Caco-2 (cell line): ENCODE measurements around the gene CSTF2T. TPM values are rescaled to one million over a fixed set of nuclear protein-coding genes. Genes with fewer than 3 reads are reported as not detected.

Experiments used
- BruUV-seq: library from RNA; stranded (reverse); fragments of 400-500 nt; replicated peaks from 2 replicates; lab custom pipeline; 2021; lab: Mats Ljungman, UMichigan
- CTCF ChIA-PET: fragments of 300-600 bp; sonication (Branson Sonifier 250); formaldehyde crosslinking; loops from one replicate; lab custom pipeline; 2022; ENCODE audit warnings: antibody characterized with exemption; lab: Charles Lee
- POLR2A ChIA-PET: fragments of 300-600 bp; sonication (Branson Sonifier 250); formaldehyde crosslinking; loops from one replicate; lab custom pipeline; 2022; ENCODE audit warnings: antibody characterized with exemption; lab: Charles Lee
- DNase-seq, 2 experiments: peaks; one replicate each; pipeline versions ENCODE4 v3.0.0 to v3.0.0-alpha.2; 2020 to 2022
- H3K27me3 ChIP-seq: replicated peaks from 2 replicates; pipeline ENCODE4 v1.6.0; 2011; ENCODE audit warnings: low read length; ENCODE audit not compliant: control insufficient read depth, insufficient read depth
- H3K36me3 ChIP-seq: 2 replicates; pipeline ENCODE4 v1.5.1; 2011; ENCODE audit warnings: low read length; ENCODE audit not compliant: control insufficient read depth, insufficient read depth
- H3K4me1 ChIP-seq: fragments of 250-450 bp; sonication (Bioruptor Pico); 2 replicates; pipeline ENCODE4 v1.5.1; 2020; ENCODE audit warnings: mild to moderate bottlenecking
- H3K4me3 ChIP-seq: 2 replicates; pipeline ENCODE4 v1.5.1; 2011; ENCODE audit warnings: low read depth, mild to moderate bottlenecking, control low read depth, low read length
- H3K9me3 ChIP-seq: fragments of 250-450 bp; sonication (Bioruptor Pico); 2 replicates; pipeline ENCODE4 v1.5.1; 2020; ENCODE audit warnings: mild to moderate bottlenecking, moderate library complexity
- H3K27ac Mint-ChIP-seq: one replicate; pipeline ENCODE4 v1.8.0; 2022; ENCODE audit warnings: mixed read lengths; ENCODE audit not compliant: unreplicated experiment
- H3K27me3 Mint-ChIP-seq: one replicate; pipeline ENCODE4 v1.8.0; 2022; ENCODE audit warnings: mixed read lengths; ENCODE audit not compliant: insufficient read depth, unreplicated experiment
- H3K36me3 Mint-ChIP-seq: one replicate; pipeline ENCODE4 v1.8.0; 2022; ENCODE audit warnings: mild to moderate bottlenecking, mixed read lengths; ENCODE audit not compliant: insufficient read depth, unreplicated experiment
- H3K4me1 Mint-ChIP-seq: one replicate; pipeline ENCODE4 v1.8.0; 2022; ENCODE audit warnings: low read depth, mixed read lengths; ENCODE audit not compliant: unreplicated experiment
- H3K4me3 Mint-ChIP-seq: one replicate; pipeline ENCODE4 v1.8.0; 2022; ENCODE audit warnings: mild to moderate bottlenecking, moderate library complexity, mixed read lengths; ENCODE audit not compliant: unreplicated experiment
- H3K9me3 Mint-ChIP-seq: one replicate; pipeline ENCODE4 v1.8.0; 2022; ENCODE audit warnings: mixed read lengths; ENCODE audit not compliant: unreplicated experiment
- CTCF ChIP-seq, 2 experiments: fragments of 200-600 bp in 1 of 2; IDR thresholded peaks; 1 replicate in 1 of 2; 2 replicates in 1 of 2; pipeline versions ENCODE4 v1.5.1 to v1.8.0; 2011 to 2022; ENCODE audit warnings: antibody characterized with exemption in 1 of 2, control low read depth in 1 of 2, inconsistent platforms in 1 of 2, low read depth in 1 of 2, low read length in 1 of 2, mild to moderate bottlenecking in 1 of 2, moderate library complexity in 1 of 2; ENCODE audit not compliant: insufficient read depth in 1 of 2, severe bottlenecking in 1 of 2, unreplicated experiment in 1 of 2
- intact Hi-C: fragments of 100-400 bp; cut with micrococcal nuclease; formaldehyde crosslinking; loops from one replicate; pipeline ENCODE4 v1.10.0; 2022; ENCODE audit not compliant: unreplicated experiment
- total RNA-seq: library from RNA; stranded (reverse); gene quantifications from 2 replicates; pipeline ENCODE4 v1.2.3, GENCODE V29; 2022

Gene CSTF2T
- total RNA-seq, 1 experiment from 2014 or later = 51.2 TPM

GRCh38 chr10:51745397-51745796, 46.0 kb upstream of the CSTF2T start:
- no TSS peak for BruUV-seq
- ChIA-PET CTCF (no interaction called here), POLR2A (no interaction called here)
- H3K27ac Mint-ChIP-seq = no peak overlapping the region
- DNase-seq = no peak
- H3K4me1 Mint-ChIP-seq = no peaks in the 10 kb centered on the region
- no peaks in the 10 kb centered on the region for H3K9me3 ChIP-seq
- H3K27me3 Mint-ChIP-seq = no peaks in the 10 kb centered on the region
- H3K4me3 ChIP-seq = no peak overlapping the region
- no peak for TF ChIP-seq CTCF (IDR thresholded peaks at IDR 0.05; ENCODE audit: insufficient read depth in 1 of 2, low read depth in 1 of 2, low read length in 1 of 2, severe bottlenecking in 1 of 2, unreplicated experiment in 1 of 2)
- intact Hi-C loops = no loop called here
- H3K27me3 ChIP-seq = no peaks in the 10 kb centered on the region
- H3K36me3 ChIP-seq = no peaks in the 10 kb centered on the region
- no peaks in the 10 kb centered on the region for H3K4me1 ChIP-seq
- H3K36me3 Mint-ChIP-seq = no peaks in the 10 kb centered on the region
- no peak overlapping the region for H3K4me3 Mint-ChIP-seq
- no peaks in the 10 kb centered on the region for H3K9me3 Mint-ChIP-seq

- no TSS peak for BruUV-seq
- no peak for TF ChIP-seq CTCF (IDR thresholded peaks at IDR 0.05; ENCODE audit: insufficient read depth in 1 of 2, low read depth in 1 of 2, low read length in 1 of 2, severe bottlenecking in 1 of 2, unreplicated experiment in 1 of 2)
- H3K27me3 Mint-ChIP-seq = no peaks in the 10 kb centered on the region
- no peak overlapping the region for H3K27ac Mint-ChIP-seq
- no peaks in the 10 kb centered on the region for H3K4me1 ChIP-seq
- H3K4me1 Mint-ChIP-seq = no peaks in the 10 kb centered on the region
- ChIA-PET CTCF (no interaction called here), POLR2A (no interaction called here)
- H3K36me3 ChIP-seq = no peaks in the 10 kb centered on the region
- intact Hi-C loops = no loop called here
- H3K4me3 Mint-ChIP-seq = no peak overlapping the region
- H3K9me3 ChIP-seq = no peaks in the 10 kb centered on the region
- no peaks in the 10 kb centered on the region for H3K9me3 Mint-ChIP-seq
- no peak for DNase-seq
- no peak overlapping the region for H3K4me3 ChIP-seq
- no peaks in the 10 kb centered on the region for H3K36me3 Mint-ChIP-seq
- H3K27me3 ChIP-seq = no peaks in the 10 kb centered on the region
Measured at GRCh38 chr10:51744235-51745000, 45.0 kb upstream of the CSTF2T start.

- intact Hi-C loops = no loop called here
- no peak overlapping the region for H3K4me3 ChIP-seq
- no peaks in the 10 kb centered on the region for H3K9me3 ChIP-seq
- ChIA-PET CTCF (interaction anchor here (0.7 kb wide), 1 partner anchor 13 kb away, joined by 4 read pairs; no protein-coding TSS in a partner anchor), POLR2A (no interaction called here)
- no peaks in the 10 kb centered on the region for H3K4me1 Mint-ChIP-seq
- TF ChIP-seq CTCF (IDR thresholded peaks at IDR 0.05; ENCODE audit: insufficient read depth in 1 of 2, low read depth in 1 of 2, low read length in 1 of 2, severe bottlenecking in 1 of 2, unreplicated experiment in 1 of 2) = no peak
- no peak overlapping the region for H3K27ac Mint-ChIP-seq
- H3K27me3 ChIP-seq = no peaks in the 10 kb centered on the region
- H3K4me3 Mint-ChIP-seq = no peak overlapping the region
- no peaks in the 10 kb centered on the region for H3K27me3 Mint-ChIP-seq
- no peaks in the 10 kb centered on the region for H3K36me3 Mint-ChIP-seq
- no peaks in the 10 kb centered on the region for H3K4me1 ChIP-seq
- BruUV-seq = no TSS peak
- no peak for DNase-seq
- no peaks in the 10 kb centered on the region for H3K36me3 ChIP-seq
- H3K9me3 Mint-ChIP-seq = no peaks in the 10 kb centered on the region
Measured at GRCh38 chr10:51743146-51743545, 43.8 kb upstream of the CSTF2T start.
